Ovary (tissue), 3 donors: ENCODE data around the gene TMEM45A.

Experiments used
- POLR2A ChIP-seq: fragments of 450-650 bp; IDR thresholded peaks from one replicate; pipeline ENCODE4 v1.6.1; 2017; ENCODE audit warnings: antibody characterized with exemption, mild to moderate bottlenecking, moderate library complexity
- TF ChIP-seq, protein P1 (sequence below), 3 donors: fragments of 450-650 bp in 2 of 3; fragments of 200-600 bp in 1 of 3; IDR thresholded peaks; one replicate each; pipeline versions ENCODE4 v1.5.1 to v1.8.0; 2016 to 2022; ENCODE audit warnings: antibody characterized with exemption in 3 of 3, mild to moderate bottlenecking in 1 of 3
- donor health status: DM: no; HTN: no; CAD: no.

DNA sequence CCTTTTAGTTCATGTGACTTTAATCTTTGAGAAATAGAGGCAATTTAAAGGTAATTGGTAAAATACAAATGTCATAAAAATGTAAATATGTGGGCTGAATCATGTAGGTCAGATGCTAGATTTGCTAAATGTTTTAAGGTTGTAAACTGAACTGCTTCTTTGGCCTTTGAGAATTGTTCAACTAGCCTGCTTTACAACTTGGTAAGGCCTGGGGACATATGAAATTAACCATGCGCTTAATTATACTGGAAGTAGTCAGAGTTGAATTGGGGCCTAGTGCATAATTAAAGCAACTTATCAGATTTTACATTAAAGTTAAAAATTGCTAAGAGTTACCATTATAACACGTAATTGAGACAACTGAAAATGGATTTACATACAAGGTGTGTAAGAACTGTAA lies 21.0 kb upstream of the TMEM45A start:
- TF ChIP-seq, protein P1, sequence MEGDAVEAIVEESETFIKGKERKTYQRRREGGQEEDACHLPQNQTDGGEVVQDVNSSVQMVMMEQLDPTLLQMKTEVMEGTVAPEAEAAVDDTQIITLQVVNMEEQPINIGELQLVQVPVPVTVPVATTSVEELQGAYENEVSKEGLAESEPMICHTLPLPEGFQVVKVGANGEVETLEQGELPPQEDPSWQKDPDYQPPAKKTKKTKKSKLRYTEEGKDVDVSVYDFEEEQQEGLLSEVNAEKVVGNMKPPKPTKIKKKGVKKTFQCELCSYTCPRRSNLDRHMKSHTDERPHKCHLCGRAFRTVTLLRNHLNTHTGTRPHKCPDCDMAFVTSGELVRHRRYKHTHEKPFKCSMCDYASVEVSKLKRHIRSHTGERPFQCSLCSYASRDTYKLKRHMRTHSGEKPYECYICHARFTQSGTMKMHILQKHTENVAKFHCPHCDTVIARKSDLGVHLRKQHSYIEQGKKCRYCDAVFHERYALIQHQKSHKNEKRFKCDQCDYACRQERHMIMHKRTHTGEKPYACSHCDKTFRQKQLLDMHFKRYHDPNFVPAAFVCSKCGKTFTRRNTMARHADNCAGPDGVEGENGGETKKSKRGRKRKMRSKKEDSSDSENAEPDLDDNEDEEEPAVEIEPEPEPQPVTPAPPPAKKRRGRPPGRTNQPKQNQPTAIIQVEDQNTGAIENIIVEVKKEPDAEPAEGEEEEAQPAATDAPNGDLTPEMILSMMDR (IDR thresholded peaks at IDR 0.05): no peak
- TF ChIP-seq POLR2A: no peak
